Stimulated activated CD8-positive, alpha-beta memory T cell treated with anti-CD3 and anti-CD28 coated beads, Interleukin-15, amount 100 ng/mL, for 1 hour (primary cell): ENCODE results near the gene ERCC5.

Experiments used
- DNase-seq: peaks from one replicate; pipeline ENCODE4 v3.0.0-alpha.2; 2020; ENCODE audit warnings: low read depth

ERCC5 gene

DNA sequence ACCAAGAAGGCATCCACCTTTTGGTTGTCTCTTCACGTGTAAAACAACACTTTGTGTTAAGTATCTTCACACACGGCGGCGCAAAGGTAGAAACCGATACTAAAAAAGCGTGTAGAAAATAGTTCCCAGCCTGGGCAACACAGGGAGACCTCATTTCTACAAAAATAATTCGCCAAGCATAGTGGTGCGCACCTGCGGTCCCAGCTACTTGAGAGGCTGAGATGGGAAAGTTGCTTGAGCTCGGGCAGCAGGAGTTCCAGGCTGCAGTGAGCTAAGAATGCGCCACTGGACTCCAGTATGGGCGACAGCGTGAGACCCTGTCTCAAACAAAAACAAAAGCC is 573 bp upstream of the ERCC5 start:
- no peak for DNase-seq

DNA sequence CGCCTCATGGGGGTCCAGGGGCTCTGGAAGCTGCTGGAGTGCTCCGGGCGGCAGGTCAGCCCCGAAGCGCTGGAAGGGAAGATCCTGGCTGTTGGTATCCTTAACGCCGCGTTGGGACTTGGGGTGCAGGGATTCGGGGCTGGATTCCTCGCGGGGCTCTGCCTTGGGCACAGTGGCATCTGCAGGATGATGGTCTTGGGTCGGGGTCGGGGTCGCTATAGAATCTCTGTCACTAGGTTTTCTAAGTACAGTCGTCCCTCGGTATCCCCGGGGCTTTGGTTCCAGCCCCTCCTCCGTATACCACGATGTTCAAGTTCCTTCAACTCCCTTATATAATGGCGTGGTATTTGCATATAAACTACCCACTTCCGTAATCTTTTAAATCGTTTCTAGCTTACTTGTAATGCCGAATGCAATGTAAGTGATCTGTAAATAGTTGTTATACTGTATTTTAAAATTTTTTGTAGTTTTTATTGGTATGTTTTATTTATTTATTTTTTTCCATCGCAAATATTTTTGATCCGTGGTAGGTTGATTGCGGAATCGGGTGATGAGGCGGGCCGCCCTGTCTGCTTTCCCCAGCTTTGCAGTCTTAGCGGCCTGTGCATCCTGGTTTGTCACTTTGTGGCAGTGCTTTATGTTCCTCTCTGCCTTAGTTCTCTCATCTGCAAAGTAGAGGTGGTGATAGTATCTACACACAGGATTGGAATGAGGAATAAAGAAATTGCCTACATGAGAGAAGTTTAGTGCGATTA is 606 bp downstream of the ERCC5 start:
- peak; percentile 17 for DNase-seq

DNA sequence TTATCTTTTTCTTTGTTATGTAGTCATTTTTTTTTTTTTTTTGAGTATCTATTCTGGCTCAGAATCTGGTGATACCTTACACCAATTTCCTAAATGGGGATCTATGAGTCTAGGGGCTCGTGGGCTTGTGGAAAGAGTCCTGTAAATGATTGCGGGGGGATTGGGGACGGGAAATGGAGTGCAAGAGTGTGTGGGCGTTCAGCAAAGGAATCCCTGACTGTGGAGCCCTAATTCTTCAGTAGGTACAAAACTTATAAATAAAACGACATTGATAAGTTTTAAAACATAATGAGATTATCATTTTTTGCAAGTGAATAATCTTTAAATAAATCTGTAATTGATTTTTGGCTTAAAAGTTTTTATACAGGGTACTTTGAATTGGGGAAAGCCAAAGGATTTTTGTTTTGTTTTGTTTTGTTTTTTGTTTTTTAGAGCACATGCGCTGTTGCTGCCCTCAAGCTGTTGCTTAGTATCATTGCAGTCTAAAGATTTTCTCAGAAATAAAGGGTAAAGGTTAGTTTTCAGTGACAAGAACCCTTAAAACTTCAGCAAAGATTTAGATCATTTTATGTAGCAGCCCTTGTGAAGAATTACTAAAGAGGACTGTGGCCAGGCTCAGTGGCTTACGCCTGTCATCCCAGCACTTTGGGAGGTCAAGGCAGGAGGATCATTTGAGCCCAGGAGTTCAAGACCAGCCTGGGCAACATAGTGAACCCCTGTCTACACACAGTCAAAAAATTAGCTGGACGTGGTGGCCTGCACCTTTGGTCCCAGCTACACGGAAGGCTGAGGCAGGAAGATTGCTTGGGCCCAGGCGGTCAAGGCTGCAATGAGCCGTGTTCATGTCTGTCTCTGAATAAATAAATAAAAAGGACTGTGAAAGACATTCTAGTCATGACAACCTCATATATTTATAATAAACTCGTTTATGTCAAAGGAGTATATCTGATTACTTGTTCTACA is 1.7 kb downstream of the ERCC5 start:
- DNase-seq: no peak

DNA sequence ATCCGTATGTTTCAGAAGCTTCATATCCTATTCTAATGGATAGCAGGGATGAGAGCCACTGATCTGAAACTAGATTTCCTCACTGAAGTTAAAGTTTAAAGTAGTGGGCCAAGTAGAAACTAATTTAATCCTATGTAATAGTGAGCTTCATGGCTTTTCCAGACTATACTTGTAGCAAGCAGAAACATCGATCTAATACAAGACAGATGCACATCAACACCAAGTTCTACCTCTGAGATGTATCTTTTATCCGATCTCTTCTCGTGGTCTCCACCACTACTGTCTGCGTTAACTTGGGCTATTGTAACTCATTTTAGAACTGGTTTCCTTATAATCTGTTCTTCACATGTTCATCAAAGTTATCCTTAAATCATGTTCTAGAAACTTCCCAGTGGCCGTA is 3.1 kb downstream of the ERCC5 start:
- DNase-seq: no peak

DNA sequence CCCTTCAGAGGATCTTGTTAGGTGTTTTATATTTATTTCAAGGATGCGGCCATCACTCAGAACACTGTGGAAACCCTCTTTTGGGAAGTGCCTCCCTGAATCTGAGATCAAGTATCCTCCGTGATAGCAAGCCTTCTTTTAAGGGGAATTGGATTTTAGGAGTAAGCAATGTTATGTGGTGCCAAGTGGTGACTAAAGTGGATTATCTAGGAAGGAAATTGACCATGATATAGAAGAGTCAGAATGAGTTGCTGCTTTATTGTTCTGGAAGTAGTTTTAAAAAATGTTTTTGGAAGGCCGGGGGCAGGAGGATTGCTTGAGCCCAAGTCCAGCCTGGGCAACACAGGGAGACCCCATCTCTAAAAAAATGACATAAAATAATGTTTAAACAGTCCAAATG is 6.7 kb downstream of the ERCC5 start:
- DNase-seq: no peak

DNA sequence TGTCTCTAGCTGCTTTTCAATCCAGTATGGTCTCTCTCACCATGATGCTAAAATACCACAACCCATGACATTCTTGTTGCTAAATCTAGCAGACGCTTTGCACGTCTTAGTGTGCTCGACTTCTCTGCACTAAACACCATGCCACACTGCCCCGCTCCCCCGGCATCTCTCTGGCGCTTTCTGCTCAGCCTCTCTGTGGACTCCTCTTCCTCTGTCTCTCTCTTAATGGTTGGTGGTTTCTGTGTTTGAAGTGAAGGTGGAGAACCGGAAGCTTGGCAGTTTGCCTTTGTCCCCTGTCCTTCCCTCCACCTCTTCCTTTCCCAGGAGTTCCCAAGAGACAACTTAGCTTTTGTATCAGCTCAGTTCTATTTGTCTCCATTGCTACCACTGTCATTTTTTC is 8.8 kb downstream of the ERCC5 start:
- no peak for DNase-seq

DNA sequence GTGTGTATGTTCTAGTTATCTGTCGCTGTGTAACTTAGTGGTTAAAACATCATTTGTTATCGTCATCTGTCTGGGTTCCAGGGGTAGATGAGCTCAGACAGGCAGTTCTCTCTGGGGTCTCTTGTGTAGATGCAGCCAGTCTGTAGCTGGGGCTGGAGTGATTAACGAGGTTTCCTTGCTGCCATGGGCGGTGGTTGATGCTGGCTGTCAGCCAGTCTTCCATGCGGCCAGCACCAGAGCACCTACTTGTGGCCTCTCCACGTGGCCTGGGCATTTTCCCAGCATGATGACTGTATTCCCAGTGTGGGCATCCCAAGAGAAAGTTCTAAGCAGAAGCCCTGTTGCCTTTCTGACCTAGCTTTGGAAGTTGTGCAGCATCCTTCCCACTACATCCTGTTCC is 10.7 kb downstream of the ERCC5 start:
- no peak for DNase-seq

DNA sequence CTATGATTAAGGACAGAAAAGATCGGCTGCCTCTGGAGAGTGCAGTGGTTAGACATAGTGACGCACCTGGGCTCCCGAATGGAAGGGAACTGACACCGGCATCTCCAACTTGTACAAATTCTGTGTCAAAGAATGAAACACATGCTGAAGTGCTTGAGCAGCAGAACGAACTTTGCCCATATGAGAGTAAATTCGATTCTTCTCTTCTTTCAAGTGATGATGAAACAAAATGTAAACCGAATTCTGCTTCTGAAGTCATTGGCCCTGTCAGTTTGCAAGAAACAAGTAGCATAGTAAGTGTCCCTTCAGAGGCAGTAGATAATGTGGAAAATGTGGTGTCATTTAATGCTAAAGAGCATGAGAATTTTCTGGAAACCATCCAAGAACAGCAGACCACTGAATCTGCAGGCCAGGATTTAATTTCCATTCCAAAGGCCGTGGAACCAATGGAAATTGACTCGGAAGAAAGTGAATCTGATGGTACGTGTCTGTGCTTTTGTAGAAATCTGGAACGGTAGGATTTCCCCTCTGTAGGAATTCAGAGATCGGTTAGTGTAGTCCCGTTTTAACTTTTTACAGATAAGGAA is 16.9 kb downstream of the ERCC5 start:
- no peak for DNase-seq

DNA sequence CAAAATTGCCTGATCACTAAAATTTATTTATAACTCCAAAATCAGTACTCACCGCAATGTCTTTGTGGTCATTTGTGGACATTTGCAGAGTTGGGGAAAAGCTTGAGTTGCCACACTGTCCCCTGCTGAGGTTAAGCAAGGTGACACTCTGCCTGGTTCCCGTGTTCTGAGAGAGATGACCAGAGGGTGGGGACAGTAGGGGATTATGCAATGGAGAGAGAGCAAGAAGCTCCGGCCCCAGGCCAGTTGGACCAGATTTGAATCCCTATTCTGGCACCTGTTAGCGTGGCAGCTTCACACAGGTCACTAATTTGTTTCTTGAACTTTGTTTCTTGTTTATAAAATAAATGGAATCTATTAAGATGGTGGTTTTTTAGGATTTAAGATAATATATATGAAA is 17.8 kb downstream of the ERCC5 start:
- DNase-seq: no peak

DNA sequence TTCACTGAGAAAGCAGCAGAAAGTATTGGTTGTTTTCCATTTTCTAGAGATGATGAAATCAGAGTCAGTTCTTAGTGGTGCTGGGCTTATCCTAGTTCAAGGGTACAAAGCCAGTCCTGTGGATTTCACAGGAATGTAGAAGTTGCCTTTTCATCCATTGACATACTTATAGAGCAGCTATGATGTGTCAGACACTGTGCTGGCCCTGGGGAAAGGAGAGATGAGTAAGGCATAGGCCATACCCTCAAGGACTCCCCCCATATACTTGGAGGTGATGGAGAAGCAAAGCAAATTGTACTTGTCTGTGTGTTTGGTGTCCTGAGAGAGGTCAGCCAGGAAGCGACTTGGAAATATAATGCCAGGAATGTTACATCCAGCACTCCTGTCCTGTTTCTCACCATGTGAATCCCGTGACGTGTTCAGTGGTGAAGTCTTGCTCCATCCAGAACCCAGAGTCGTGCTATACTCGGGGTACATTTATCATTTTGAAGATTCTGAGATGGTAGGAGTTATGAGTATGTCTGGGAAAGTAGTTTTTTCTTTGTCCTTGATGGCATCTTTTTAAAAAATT is 22.6 kb downstream of the ERCC5 start:
- DNase-seq: no peak

DNA sequence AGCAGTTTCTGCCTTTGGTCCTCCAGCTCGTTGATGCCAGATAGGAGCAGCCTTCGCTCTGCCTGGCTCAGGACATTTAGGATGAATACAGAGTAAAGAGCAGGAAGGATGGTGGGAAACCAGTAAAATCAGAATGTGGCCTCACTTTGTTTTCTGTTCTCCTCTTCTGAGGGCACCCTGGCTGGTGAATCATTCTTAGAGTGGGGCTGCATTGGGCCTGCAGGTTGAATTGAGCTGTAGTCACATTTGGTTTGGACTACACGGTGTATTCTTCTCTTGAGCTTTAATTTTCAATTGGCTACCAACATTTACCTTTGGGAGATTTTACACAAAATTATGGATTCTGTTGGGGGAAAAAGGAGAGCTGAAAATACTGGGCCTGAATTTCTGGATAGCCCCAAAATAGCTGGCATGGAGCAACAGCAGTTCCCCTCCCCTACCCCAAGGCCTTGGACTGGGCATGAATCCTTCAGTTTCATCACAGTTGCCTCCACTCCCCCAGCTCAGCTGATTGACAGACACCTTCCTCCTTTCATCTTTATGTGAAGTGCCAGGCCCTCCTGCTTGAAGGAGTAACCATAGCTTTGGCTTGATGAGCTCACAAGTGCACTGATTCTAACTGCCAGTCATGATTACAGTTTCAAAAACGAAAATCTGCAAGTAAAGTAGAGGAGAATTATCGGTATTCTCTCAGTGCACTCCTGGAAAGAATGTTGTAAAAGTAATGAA is 24.3 kb downstream of the ERCC5 start:
- DNase-seq: no peak

DNA sequence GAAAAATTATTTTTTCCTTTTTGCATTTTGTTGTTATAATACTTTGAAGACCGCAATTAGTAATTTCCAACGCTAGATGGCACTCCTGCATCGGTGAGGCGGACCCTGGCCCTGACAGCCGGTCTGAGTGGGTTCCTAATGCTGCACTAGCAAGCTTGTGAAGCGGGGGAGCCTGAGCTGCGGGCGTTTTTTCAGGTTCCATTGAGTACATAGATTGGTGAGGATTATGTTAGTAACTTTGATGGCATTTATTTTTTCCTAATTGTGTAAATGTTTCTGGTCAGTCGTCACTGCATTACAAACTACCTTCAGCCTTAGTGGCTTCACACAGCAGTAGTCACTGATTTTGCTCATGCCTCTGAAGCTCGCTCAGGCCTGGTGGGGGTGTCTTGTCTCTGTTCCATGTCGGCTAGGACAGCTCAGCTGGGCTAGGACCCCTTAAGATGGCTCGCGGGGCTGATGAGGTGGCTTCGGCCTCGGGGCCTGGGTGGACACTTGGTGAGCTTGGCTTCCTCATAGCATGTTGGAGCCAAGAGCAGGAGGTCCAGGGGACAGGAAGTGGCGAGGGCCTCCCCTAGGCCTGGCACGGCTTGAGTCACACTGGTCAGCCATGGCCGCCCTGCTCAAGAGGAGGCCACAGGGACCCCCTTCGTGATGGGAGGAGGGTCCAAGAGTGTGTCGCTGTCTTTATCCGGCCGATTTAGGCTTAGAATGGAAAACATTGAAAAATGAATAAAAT is 25.0 kb downstream of the ERCC5 start:
- DNase-seq: no peak

DNA sequence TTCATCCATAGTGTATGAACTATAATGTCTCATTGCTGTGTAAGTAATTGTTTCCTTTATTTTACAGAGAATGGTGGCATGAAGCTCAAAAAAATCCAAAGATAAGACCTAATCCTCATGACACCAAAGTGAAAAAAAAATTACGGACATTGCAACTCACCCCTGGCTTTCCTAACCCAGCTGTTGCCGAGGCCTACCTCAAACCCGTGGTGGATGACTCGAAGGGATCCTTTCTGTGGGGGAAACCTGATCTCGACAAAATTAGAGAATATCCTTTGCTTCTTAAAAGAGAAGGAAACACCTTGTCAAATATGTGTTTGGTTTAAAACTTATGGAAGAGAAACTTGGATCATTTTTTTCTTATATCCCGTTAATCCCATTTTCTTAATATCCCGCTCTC is 26.3 kb downstream of the ERCC5 start:
- no peak for DNase-seq

DNA sequence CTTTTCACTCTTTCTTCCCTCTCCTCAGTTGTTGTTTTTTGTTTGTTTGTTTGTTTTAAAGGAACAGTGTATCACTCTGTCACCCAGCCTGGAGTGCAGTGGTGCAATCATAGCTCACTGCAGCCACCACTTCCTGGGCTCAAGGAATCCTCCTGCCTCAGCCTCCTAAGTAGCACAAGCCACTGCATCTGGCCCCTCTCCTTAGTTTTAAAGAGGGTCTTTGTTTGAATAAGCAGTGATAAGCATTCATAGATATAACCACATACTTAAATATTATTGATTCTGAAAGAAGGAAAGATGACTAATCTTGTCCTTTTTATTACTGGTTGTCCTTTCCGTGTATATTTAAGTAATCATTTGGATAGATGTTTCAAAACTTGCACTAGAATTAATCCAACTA is 26.7 kb downstream of the ERCC5 start:
- no peak for DNase-seq

DNA sequence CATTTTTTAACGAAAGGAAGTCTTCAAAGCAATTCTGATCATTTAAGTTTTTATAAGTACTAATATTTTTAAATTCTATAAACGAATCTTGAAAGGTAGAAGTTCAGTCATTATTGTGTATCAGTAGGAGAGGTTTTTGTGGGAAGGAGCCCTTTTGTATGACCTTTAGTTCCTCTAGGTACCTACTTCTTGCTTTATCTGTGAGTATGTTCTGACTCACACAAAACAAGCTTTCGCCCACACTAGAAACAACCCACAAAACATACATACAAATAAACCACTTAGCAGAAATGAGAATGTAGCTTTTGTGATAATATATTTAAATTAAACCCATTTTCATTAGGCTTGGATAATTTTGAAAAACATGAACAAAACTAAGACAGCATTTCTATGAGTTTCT is 27.8 kb downstream of the ERCC5 start:
- DNase-seq: no peak

DNA sequence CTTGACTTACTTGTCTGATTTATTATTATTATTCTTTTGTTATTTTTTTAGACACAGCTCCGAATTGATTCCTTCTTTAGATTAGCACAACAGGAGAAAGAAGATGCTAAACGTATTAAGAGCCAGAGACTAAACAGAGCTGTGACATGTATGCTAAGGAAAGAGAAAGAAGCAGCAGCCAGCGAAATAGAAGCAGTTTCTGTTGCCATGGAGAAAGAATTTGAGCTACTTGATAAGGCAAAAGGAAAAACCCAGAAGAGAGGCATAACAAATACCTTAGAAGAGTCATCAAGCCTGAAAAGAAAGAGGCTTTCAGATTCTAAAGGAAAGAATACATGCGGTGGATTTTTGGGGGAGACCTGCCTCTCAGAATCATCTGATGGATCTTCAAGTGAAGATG is 29.4 kb downstream of the ERCC5 start:
- DNase-seq: no peak

DNA sequence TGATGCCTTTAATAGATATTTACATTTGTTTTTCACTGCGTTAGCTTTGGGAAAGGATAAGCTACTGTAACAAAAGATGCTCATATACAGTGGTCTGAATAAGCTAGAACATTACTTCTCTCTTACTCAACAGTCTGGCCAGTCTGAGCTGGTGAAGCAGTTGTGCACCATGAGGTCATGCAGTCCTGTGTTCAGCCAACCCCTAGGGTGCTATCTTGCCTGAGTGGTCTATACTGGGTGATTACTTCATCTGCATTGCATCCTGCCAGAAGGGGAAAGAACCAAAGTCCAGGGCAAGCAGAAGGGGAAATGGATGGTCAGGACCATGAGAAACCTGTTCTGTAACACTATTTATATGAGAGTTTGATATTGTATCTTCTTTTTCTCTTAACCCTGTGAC is 31.5 kb downstream of the ERCC5 start:
- no peak for DNase-seq

DNA sequence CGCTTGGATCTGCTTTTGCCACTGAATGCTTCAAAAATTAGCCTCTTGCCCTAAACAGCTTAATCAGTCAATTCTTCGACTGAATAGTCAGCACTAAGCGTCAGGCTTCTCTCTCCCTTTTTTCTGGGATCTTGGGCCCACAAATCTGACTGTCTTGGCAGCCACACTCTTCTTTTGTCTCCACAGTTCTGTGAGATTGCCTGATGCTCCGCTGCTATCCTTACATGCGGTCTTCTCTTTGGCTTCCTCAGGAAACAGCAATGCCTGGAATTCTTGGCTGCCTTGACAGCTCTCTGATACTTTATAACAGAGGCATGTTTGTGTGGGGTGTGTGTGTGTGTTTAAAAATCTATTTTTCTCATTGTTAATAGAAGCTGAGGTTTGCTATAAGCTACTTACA is 32.6 kb downstream of the ERCC5 start:
- no peak for DNase-seq

DNA sequence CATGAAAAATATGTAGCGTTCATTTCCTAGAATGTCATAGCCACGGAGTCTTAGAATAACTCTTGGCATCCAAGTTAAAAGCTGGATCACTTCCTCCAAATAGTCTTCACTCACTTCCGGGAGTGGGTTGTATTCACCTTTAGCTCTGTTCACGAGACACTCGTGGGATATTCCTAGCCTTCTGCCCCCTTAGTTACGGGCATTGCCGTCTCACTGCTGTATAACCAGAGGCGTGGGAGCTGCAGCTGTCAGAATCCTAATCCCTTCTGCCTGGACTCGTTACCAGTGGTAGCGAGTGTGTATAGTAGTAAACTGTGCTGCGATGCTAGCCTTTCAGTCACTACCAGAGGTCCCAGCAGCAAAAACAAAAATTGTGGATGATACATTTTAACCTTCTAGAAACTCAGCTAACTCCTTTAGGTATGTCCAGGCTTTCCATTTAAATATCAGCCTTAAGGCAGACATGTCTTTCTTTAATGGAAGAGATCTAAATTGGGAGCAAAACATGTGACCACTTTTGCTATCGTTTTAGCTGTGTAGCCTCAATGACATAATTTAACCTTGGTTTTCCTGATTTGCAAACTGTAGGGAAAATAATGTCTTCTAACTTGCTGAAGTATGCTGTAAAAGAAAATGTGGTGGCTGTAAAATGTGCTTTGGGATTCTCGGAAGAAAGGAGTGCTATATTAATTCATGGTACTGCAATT is 34.1 kb downstream of the ERCC5 start:
- DNase-seq: no peak

DNA sequence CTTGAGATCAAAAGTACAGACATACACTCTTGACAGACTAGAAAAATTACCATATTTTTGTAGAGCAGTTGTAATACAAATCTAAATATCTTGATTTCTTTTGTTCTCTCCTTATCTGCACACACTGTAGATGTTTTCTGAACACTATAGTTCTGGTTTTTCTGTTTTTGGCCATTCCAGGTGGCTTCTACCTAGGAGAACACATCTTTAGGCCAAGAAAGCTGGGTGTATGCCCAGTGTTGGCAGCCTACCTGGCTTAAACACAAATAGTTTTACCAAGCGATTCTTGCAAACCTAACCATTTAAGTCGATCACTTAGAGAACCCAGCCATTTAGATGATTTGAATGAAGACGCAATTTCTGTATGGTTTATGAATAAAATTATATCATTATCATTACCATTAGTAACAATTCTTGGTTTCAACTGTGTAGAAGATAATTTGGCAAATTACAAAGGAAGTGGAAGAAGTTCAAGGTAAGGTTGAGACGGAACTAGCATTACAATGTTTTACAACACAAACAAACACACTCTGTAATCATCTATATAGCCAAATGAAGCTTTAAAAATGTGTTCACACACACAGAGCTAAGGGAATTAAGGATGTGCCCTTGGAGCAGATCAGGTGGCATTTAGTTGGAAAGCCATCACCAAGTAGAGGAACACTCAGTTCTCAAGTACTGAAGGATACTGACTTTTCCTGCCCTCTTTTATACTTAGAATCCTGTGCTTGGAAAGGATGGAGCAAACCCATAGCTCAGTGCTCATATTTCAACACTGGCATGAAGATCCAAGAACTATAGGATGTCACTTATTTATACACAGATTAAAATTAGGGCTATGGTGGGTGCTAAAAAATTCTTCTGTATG is 36.2 kb downstream of the ERCC5 start:
- DNase-seq: no peak
